GM12891 (cell line): ENCODE results near the gene DCUN1D1.

Source experiments
- DNase-seq: peaks from one replicate; pipeline ENCODE4 v3.0.0; 2011; ENCODE audit warnings: low spot score; ENCODE audit not compliant: insufficient read length
- FAIRE-seq: peaks from 2 replicates; lab custom pipeline; 2011; peaks lifted over from hg19 to GRCh38; lab: Jason Lieb, UNC
- PAX5 ChIP-seq: IDR thresholded peaks from 2 replicates; pipeline ENCODE4 v1.6.1; 2011; ENCODE audit warnings: low read length, moderate library complexity, mild to moderate bottlenecking; ENCODE audit not compliant: insufficient read depth, severe bottlenecking
- POLR2A ChIP-seq: IDR thresholded peaks from 2 replicates; pipeline ENCODE4 v1.6.1; 2011; ENCODE audit warnings: low read depth, low read length, control low read depth
- POLR2AphosphoS5 ChIP-seq: IDR thresholded peaks from 2 replicates; pipeline ENCODE4 v1.6.1; 2011; ENCODE audit warnings: low read depth, low read length, control low read depth
- POU2F2 ChIP-seq: IDR thresholded peaks from 2 replicates; pipeline ENCODE4 v1.6.1; 2011; ENCODE audit warnings: low read depth, mild to moderate bottlenecking, control low read depth, low read length, moderate library complexity
- SPI1 ChIP-seq: IDR thresholded peaks from 2 replicates; pipeline ENCODE4 v1.6.1; 2011; ENCODE audit warnings: low read depth, low read length, control low read depth
- TAF1 ChIP-seq: IDR thresholded peaks from 2 replicates; pipeline ENCODE4 v1.6.1; 2011; ENCODE audit warnings: low read depth, low read length, control low read depth

The DCUN1D1 gene

DNA sequence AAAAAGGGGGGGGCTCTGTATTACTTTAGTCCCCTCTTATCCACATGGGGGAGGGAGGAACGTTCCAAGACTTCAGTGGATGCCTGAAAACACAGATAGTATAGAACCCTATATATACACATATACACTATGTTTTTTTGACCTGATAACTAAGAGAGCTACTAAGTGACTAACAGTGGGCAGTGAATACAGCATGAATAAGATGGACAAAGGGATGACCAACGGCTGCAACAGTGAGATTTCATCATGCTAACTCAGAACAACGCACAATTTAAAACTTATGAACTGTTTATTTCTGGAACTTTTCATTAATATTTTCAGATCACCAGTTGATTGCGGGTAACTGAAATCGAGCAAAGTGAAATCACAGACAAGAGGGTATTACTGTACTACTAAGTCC, 7.3 kb downstream of the DCUN1D1 start:
- TF ChIP-seq POU2F2 (no peak), TAF1 (no peak), POLR2AphosphoS5 (no peak), POLR2A (no peak), PAX5 (no peak), SPI1 (no peak)
- DNase-seq (no peak), FAIRE-seq (no peak)

DNA sequence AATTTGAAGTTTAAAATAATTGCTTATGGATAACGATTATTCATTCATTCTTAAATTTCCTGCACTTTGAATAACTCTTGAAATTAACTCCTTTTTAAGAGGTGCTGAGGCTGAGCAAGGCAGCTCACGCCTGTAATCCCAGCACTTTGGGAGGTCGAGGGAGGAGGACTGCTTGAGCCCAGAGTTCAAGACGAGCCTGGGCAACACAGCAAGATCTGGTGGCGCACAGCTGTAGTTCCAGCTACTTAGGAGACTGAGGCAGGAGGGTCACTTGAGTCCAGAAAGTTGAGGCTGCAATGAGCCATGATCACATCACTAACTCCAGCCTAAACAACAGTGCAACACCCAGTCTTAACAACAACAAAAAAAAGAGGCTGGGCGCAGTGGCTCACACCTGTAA, 8.0 kb downstream of the DCUN1D1 start:
- TF ChIP-seq PAX5, result no peak
- TF ChIP-seq TAF1, result no peak
- TF ChIP-seq POLR2AphosphoS5, result no peak
- no peak for TF ChIP-seq POU2F2
- TF ChIP-seq SPI1, result no peak
- no peak for TF ChIP-seq POLR2A
- DNase-seq, result no peak
- no peak for FAIRE-seq

DNA sequence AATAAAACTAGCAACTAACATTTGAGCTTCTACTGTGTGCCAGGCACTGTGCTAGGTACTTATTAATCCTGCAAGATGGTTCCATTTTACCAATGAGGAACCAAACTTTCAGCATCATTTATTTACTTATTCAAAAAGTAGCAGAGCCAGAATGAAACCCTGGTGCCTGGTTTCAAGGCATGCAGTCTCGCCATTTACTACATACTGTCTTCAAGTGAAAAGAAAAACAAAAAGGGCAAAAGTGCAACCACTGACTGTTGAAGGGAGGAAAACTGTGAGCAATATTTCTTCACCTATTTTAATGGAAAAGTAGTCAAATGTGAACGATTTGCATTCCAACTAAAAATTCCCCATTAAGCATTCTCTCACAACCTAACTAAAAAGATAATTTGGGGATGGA, 8.7 kb downstream of the DCUN1D1 start:
- no peak for TF ChIP-seq POLR2AphosphoS5
- TF ChIP-seq POU2F2, result no peak
- no peak for TF ChIP-seq POLR2A
- TF ChIP-seq PAX5, result no peak
- FAIRE-seq (peak; percentile 67), DNase-seq (no peak)

DNA sequence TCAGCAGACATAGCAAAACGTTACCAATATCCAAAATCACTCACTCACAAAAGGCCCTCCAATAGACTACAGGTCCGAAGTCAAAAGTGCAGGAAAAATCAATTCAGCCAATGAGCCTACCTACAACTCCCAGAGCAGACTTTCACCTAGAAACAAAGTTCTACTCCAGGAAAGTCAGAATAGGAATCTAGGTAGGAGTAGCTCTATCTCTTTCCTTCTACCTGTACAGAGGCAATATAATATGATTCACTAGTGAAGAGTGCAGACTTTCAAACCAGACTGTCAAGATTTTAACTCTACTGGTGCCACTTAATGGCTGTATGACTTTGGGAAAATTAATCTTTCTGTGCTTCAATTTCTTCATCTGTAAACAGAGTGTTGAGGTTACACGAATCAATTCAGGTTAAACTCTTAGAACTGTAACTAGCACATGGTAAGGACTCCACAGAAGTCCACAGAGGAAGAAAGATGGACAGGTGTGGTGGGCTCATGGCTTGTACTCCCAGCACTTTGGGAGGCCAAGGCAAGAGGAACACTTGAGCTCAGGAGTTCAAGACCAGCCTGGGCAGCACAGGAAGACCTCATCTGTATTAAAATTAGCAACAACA, 9.4 kb downstream of the DCUN1D1 start:
- DNase-seq (no peak), FAIRE-seq (no peak)
- TF ChIP-seq PAX5, result no peak
- TF ChIP-seq POLR2A, result no peak
- TF ChIP-seq TAF1, result no peak
- no peak for TF ChIP-seq POLR2AphosphoS5
- no peak for TF ChIP-seq SPI1
- no peak for TF ChIP-seq POU2F2

DNA sequence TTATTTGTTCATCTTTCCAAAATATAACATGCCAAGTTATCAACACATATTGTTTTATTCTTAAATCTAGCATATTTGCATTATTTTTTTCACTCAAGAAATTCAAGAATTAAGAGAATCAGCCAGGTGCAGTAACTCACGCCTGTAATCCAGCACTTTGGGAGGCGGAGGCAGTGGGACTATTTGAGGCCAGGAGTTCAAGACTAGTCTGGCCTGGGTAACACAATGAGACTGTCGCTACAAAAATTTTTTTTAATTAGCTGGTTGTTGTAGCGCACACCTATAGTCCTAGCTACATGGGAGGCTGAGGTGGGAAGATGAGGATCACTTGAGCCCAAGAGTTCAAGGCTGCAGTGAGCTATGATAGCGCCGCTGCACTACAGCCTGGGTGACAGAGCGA, 10.5 kb downstream of the DCUN1D1 start:
- TF ChIP-seq PAX5 (no peak), SPI1 (no peak), POLR2AphosphoS5 (no peak), POU2F2 (no peak)
- FAIRE-seq (no peak), DNase-seq (no peak)

DNA sequence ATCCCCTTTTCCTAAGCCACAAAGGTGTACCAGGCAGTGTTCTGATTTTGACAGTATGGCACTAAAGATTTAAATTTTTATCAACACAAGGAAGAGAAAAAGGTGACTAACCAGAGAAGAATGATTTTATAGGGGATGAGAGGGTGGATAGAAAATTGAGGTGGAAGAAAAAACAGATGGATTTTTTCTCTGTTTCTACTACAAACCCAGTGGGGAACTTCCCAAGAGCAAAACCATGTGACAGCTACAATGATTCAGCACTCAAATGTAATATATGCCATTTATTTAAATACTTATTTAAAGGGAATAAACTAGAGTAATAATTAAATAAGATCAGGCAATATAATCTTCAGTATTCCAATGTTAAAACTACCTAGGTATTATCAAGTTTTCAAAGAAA, 11.1 kb downstream of the DCUN1D1 start:
- DNase-seq (no peak), FAIRE-seq (no peak)
- no peak for TF ChIP-seq POLR2AphosphoS5
- no peak for TF ChIP-seq SPI1

DNA sequence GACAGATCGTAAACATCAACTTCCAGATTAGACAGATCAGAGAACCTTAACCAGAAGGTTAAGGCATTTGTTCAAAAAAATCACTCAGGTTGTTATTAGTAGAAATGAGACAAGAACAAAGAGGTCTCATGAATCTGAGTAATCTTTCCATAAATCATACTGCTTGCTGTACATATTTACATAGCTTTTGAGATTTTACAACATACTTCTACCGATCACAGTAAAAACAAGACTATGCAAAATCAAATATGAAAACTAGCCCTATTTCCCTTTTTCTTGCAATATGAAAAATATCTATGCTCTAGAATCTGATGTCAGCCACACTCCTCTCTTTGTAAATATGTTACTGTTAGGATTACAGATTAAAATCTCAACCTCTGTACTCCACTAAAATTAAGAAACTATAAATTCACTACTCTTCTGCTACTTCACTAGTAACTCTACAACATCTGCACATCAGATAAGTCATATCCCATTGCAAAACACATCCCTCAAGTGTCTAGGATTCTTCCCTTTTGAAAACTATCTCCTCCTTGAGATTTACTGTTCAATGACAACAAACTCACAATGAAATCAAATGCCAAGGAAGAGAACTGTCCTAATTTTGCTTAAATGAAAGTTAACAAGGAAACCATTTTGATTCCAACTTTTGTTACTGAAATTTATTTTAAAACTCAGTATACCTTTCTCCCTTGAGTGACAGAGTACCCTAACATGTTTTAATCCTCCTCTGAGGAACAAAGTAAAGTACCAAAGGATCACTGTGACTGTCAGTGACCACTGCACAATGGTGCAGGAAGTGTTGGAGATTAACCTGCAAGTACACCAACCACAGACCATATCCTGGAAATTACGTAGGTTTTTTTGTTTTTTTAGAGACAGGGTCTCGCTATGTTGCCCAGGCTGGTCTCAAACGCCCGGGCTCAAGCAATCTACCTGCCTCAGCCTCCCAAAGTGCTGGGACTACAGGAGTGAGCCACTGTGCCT, 12.8 kb downstream of the DCUN1D1 start:
- TF ChIP-seq PAX5 (no peak), POU2F2 (no peak), POLR2A (no peak), TAF1 (no peak)
- FAIRE-seq, result no peak
- no peak for DNase-seq

DNA sequence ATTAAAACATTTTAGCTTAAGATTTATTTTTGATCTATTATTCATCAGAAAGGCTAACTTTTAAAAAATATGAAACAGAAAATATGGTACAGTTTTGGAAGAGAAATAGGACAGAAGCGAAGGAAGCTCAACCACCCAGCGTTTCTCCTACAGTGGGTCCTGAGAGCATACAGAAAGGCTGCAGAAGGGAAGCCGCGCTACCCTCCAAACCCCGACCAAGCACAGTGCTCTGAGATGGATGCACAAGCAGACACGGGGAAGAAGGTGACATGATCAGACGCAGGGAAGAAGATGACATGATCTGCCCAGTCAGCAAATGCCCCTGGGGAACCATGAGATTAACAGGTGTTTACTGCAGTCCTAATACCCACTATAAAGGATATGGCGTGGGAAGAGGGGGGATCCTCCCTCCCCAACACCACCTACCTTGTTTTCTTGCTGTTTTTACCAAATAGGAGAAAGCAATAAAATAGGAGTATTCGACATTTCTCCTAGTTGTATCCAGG, 14.4 kb downstream of the DCUN1D1 start:
- no peak for TF ChIP-seq TAF1
- TF ChIP-seq PAX5, result no peak
- TF ChIP-seq POU2F2, result no peak
- no peak for TF ChIP-seq POLR2AphosphoS5
- no peak for TF ChIP-seq POLR2A
- no peak for TF ChIP-seq SPI1
- DNase-seq, result no peak
- FAIRE-seq, result no peak

DNA sequence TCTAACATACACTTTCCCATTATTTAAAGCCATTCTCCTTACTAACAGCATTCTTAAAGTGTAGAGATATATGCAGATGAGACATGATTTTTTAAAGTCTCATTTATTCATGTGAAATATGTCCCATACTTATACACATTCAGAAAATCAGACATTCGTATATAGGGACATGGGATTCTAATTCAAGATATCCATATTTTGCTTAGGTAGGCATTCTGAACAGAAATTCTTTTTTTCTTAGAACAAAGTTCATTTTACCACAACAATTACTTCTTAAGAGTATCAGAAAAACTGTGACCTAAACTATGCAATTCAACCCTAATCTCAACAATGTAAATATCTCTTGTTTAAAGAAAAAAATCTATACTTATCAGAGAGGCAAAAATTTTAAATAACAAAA, 16.2 kb downstream of the DCUN1D1 start:
- FAIRE-seq, result no peak
- no peak for DNase-seq
- TF ChIP-seq SPI1 (no peak), TAF1 (no peak), PAX5 (no peak), POU2F2 (no peak), POLR2A (no peak), POLR2AphosphoS5 (no peak)

DNA sequence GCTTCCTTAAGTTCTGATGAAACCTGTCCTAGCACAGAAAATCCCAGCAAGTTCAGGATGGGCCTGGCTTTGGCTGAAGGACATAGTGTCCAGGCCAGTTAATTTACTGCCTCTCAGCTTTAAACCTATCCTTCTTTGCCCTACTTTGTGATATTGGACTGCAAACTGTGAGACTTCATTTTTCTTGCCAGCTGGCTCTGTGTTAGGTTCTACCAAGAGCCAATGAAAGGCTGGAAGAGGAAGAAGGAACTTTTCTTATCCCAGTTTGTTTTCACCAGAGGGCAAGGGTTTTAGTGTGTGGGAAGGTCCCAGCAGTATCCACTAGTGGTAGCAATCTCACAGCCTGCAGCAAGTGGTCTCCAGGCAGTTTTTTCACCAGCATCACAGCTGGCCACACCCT, 18.2 kb downstream of the DCUN1D1 start:
- FAIRE-seq (no peak), DNase-seq (no peak)
- TF ChIP-seq POLR2AphosphoS5 (no peak), SPI1 (no peak), TAF1 (no peak), POLR2A (no peak)
